H9 (cell line): Measurements from ENCODE around the gene UPK2. TPM values are rescaled to one million over a fixed set of nuclear protein-coding genes. Genes with fewer than 3 reads are reported as not detected.
A peak's percentile ranks its signal among the peaks of the same experiment; 100 is the strongest.

Experiments
- DNase-seq: peaks from one replicate; pipeline ENCODE4 v3.0.0-alpha.2; 2017
- H2AFZ ChIP-seq: one replicate; pipeline ENCODE4 v1.6.1; 2013; ENCODE audit warnings: mild to moderate bottlenecking, low read length, control low read depth, moderate library complexity
- H2AK5ac ChIP-seq: 2 replicates; pipeline ENCODE4 v1.6.1; 2013; ENCODE audit warnings: low read length, control low read depth, mixed read lengths; ENCODE audit not compliant: insufficient read length
- H2BK120ac ChIP-seq: one replicate; pipeline ENCODE4 v1.6.1; 2013; ENCODE audit warnings: low read depth, mild to moderate bottlenecking, low read length, control low read depth, inconsistent platforms; ENCODE audit not compliant: poor library complexity, severe bottlenecking
- H2BK12ac ChIP-seq: 2 replicates; pipeline ENCODE4 v1.6.1; 2013; ENCODE audit warnings: low read length, control low read depth, mixed read lengths, low read depth; ENCODE audit not compliant: insufficient read length
- H2BK15ac ChIP-seq: 2 replicates; pipeline ENCODE4 v1.6.1; 2013; ENCODE audit warnings: low read depth, low read length, control low read depth
- H2BK20ac ChIP-seq: one replicate; pipeline ENCODE4 v1.6.1; 2013; ENCODE audit warnings: low read depth, mild to moderate bottlenecking, low read length, control low read depth, inconsistent platforms; ENCODE audit not compliant: poor library complexity, severe bottlenecking
- H2BK5ac ChIP-seq: 2 replicates; pipeline ENCODE4 v1.6.1; 2013; ENCODE audit warnings: low read length, control low read depth, mixed read lengths; ENCODE audit not compliant: insufficient read length
- H3K14ac ChIP-seq: 2 replicates; pipeline ENCODE4 v1.6.1; 2013; ENCODE audit warnings: low read length, control low read depth; ENCODE audit not compliant: insufficient read depth
- H3K18ac ChIP-seq: 2 replicates; pipeline ENCODE4 v1.6.1; 2013; ENCODE audit warnings: low read depth, mild to moderate bottlenecking, mixed read lengths, low read length, control low read depth; ENCODE audit not compliant: insufficient read length
- H3K23ac ChIP-seq: 2 replicates; pipeline ENCODE4 v1.6.1; 2013; ENCODE audit warnings: low read length, control low read depth, mixed read lengths, low read depth; ENCODE audit not compliant: insufficient read length
- H3K23me2 ChIP-seq: 2 replicates; pipeline ENCODE4 v1.6.1; 2013; ENCODE audit warnings: low read depth, mild to moderate bottlenecking, mixed read lengths, low read length, control low read depth; ENCODE audit not compliant: insufficient read length, poor library complexity, severe bottlenecking
- H3K27ac ChIP-seq: 2 replicates; pipeline ENCODE4 v1.5.1; 2013; ENCODE audit warnings: low read length, control low read depth, mixed read lengths, low read depth; ENCODE audit not compliant: insufficient read length
- H3K27me3 ChIP-seq: 2 replicates; pipeline ENCODE4 v1.6.1; 2013; ENCODE audit warnings: low read length, control low read depth, inconsistent platforms; ENCODE audit not compliant: insufficient read depth
- H3K4ac ChIP-seq: 2 replicates; pipeline ENCODE4 v1.6.1; 2013; ENCODE audit warnings: low read depth, mild to moderate bottlenecking, control low read depth, inconsistent platforms, low read length, moderate library complexity
- H3K4me1 ChIP-seq: 2 replicates; pipeline ENCODE4 v1.6.1; 2013; ENCODE audit warnings: low read length, control low read depth, inconsistent platforms; ENCODE audit not compliant: insufficient read depth
- H3K4me2 ChIP-seq: 2 replicates; pipeline ENCODE4 v1.6.1; 2013; ENCODE audit warnings: low read length, control low read depth, mixed read lengths; ENCODE audit not compliant: insufficient read length, insufficient read depth
- H3K56ac ChIP-seq: 2 replicates; pipeline ENCODE4 v1.6.1; 2013; ENCODE audit warnings: low read depth, mild to moderate bottlenecking, mixed read lengths, low read length, control low read depth; ENCODE audit not compliant: insufficient read length
- H3K79me1 ChIP-seq: 2 replicates; pipeline ENCODE4 v1.6.1; 2013; ENCODE audit warnings: low read depth, mild to moderate bottlenecking, moderate library complexity, low read length, control low read depth, inconsistent platforms; ENCODE audit not compliant: insufficient read depth, poor library complexity, severe bottlenecking
- H3K79me2 ChIP-seq: 2 replicates; pipeline ENCODE4 v1.6.1; 2013; ENCODE audit warnings: low read length, control low read depth, inconsistent platforms; ENCODE audit not compliant: insufficient read depth
- H3K9ac ChIP-seq: 2 replicates; pipeline ENCODE4 v1.6.1; 2013; ENCODE audit warnings: low read length, control low read depth, mixed read lengths; ENCODE audit not compliant: insufficient read length; ENCODE audit errors: extremely low read depth
- H3K9me3 ChIP-seq: one replicate; pipeline ENCODE4 v1.6.1; 2013; ENCODE audit warnings: low read depth, low read length, inconsistent platforms; ENCODE audit not compliant: control insufficient read depth
- H3T11ph ChIP-seq: one replicate; pipeline ENCODE4 v1.6.1; 2013; ENCODE audit warnings: mild to moderate bottlenecking, low read length, control low read depth, inconsistent platforms
- H4K20me1 ChIP-seq: one replicate; pipeline ENCODE4 v1.6.1; 2013; ENCODE audit not compliant: control insufficient read depth, insufficient read length, insufficient read depth
- H4K5ac ChIP-seq: 2 replicates; pipeline ENCODE4 v1.6.1; 2013; ENCODE audit warnings: low read depth, mild to moderate bottlenecking, mixed read lengths, low read length, control low read depth; ENCODE audit not compliant: insufficient read length
- H4K8ac ChIP-seq: replicated peaks from 2 replicates; pipeline ENCODE4 v1.6.1; 2013; ENCODE audit warnings: low read length, control low read depth, mixed read lengths, low read depth; ENCODE audit not compliant: insufficient read length
- H4K91ac ChIP-seq: 2 replicates; pipeline ENCODE4 v1.6.1; 2013; ENCODE audit warnings: low read depth, mild to moderate bottlenecking, moderate library complexity, mixed read lengths, low read length, control low read depth; ENCODE audit not compliant: insufficient read length
- H3K27ac Mint-ChIP-seq, 3 experiments: 2 replicates in 2 of 3; 3 replicates in 1 of 3; pipeline ENCODE4 v1.8.0; 2020 to 2021; ENCODE audit warnings: mixed read lengths in 3 of 3, mild to moderate bottlenecking in 1 of 3, moderate library complexity in 1 of 3
- H3K27me3 Mint-ChIP-seq: 2 replicates; pipeline ENCODE4 v1.8.0; 2021; ENCODE audit warnings: low read depth, mild to moderate bottlenecking, moderate library complexity, mixed read lengths
- H3K36me3 Mint-ChIP-seq, 3 experiments: 2 replicates in 2 of 3; 3 replicates in 1 of 3; pipeline ENCODE4 v1.8.0; 2020 to 2021; ENCODE audit warnings: low read depth in 3 of 3, mixed read lengths in 3 of 3; ENCODE audit not compliant: insufficient read depth in 1 of 3
- H3K4me1 Mint-ChIP-seq, 2 experiments: 2 replicates each; pipeline ENCODE4 v1.8.0; 2020; ENCODE audit warnings: mixed read lengths in 2 of 2
- H3K4me3 Mint-ChIP-seq, 2 experiments: 2 replicates in 1 of 2; 3 replicates in 1 of 2; pipeline ENCODE4 v1.8.0; 2020 to 2021; ENCODE audit warnings: mild to moderate bottlenecking in 2 of 2, mixed read lengths in 2 of 2, moderate library complexity in 1 of 2
- H3K9me3 Mint-ChIP-seq, 2 experiments: 2 replicates in 1 of 2; 3 replicates in 1 of 2; pipeline ENCODE4 v1.8.0; 2020; ENCODE audit warnings: mild to moderate bottlenecking in 2 of 2, mixed read lengths in 2 of 2, moderate library complexity in 1 of 2
- CTCF ChIP-seq: fragments of 200-600 bp; sonication (generic); conservative IDR thresholded peaks from 3 replicates; pipeline ENCODE4 v1.8.0; 2021; ENCODE audit warnings: antibody characterized with exemption, mild to moderate bottlenecking
- WGBS: extraction: QIAGEN DNeasy Blood & Tissue Kit; methylation state at CpG from one replicate; pipeline ENCODE4 v1.1.7; 2013; ENCODE audit warnings: missing lambda C conversion rate, low lambda C conversion rate, mixed read lengths; ENCODE audit not compliant: insufficient read length; ENCODE audit errors: extremely low coverage; 5-methylcytosine and 5-hydroxymethylcytosine counted together
- total RNA-seq: library from RNA; stranded (reverse); gene quantifications from 2 replicates; pipeline ENCODE4 v1.2.1, GENCODE V29; 2021

The UPK2 gene
- total RNA-seq, 1 experiment from 2014 or later, result 0.33 TPM

- Mint-ChIP-seq H3K27me3 (no peaks in the 10 kb centered on the region), H3K27ac (peak overlapping the region in 2 of 3 experiments; percentile 44 to 51; a peak in 1 of 7 replicates), H3K36me3 (peaks cover 28 to 73% (median 55%) of the 10 kb centered on the region in 3 experiments), H3K9me3 (no peaks in the 10 kb centered on the region), H3K4me1 (peaks cover 17 to 18% of the 10 kb centered on the region in 2 experiments), H3K4me3 (no peak overlapping the region)
- Histone ChIP-seq H2BK12ac (no peak overlapping the region), H3K18ac (no peak overlapping the region), H2AK5ac (no peak overlapping the region), H3K27me3 (no peaks in the 10 kb centered on the region), H3K9me3 (no peaks in the 10 kb centered on the region), H2AFZ (no peak overlapping the region), H4K8ac (no peak overlapping the region), H3K4me2 (no peak overlapping the region), H3T11ph (no peak overlapping the region), H3K4me1 (no peaks in the 10 kb centered on the region), H2BK5ac (no peak overlapping the region), H3K27ac (no peak overlapping the region), H3K79me1 (no peaks in the 10 kb centered on the region), H3K14ac (no peak overlapping the region), H3K23me2 (peaks cover 11% of the 10 kb centered on the region), H3K4ac (no peak overlapping the region), H3K9ac (no peak overlapping the region), H2BK15ac (no peak overlapping the region), H2BK20ac (no peak overlapping the region), H2BK120ac (no peak overlapping the region), H4K20me1 (no peaks in the 10 kb centered on the region), H3K79me2 (no peaks in the 10 kb centered on the region; the same call in 1 of the 2 replicates), H3K56ac (no peak overlapping the region), H4K5ac (no peak overlapping the region), H4K91ac (no peak overlapping the region), H3K23ac (no peak overlapping the region)
- no peak for DNase-seq
- no peak for TF ChIP-seq CTCF
- WGBS, result no CpG with 5 or more reads among the region's 1 CpG
Observed at GRCh38 chr11:119000906-119001305, 44.8 kb downstream of the UPK2 start.
